Suppressor macrophage treated with lipopolysaccharide for 4 hours (primary cell): ENCODE measurements around the gene KIF13A.

Experiments
- DNase-seq: peaks from one replicate; pipeline ENCODE4 v3.0.0-alpha.2; 2020

The KIF13A gene

GRCh38 chr6:17712576-17712975 lies 274.9 kb downstream of the KIF13A start:
- DNase-seq = no peak

GRCh38 chr6:17710331-17710730 lies 277.1 kb downstream of the KIF13A start:
- no peak for DNase-seq

- DNase-seq = no peak
Measured at GRCh38 chr6:17709476-17709875, 278.0 kb downstream of the KIF13A start.
